Brain microvascular endothelial cell (primary cell): Measurements from ENCODE around the gene SIL1.

Experiments
- DNase-seq: peaks from one replicate; pipeline ENCODE4 v3.0.0-alpha.2; 2020
- H3K27ac ChIP-seq: fragments of 250-450 bp; sonication (Bioruptor Pico); 2 replicates; pipeline ENCODE4 v1.5.1; 2020; ENCODE audit warnings: mild to moderate bottlenecking, moderate library complexity
- H3K27me3 ChIP-seq: fragments of 250-450 bp; sonication (Bioruptor Pico); replicated peaks from 2 replicates; pipeline ENCODE4 v1.5.1; 2020; ENCODE audit warnings: mild to moderate bottlenecking
- H3K36me3 ChIP-seq: fragments of 250-450 bp; sonication (Bioruptor Pico); replicated peaks from 2 replicates; pipeline ENCODE4 v1.5.1; 2020; ENCODE audit warnings: mild to moderate bottlenecking
- H3K4me3 ChIP-seq: 2 replicates; pipeline ENCODE4 v1.5.1; 2011; ENCODE audit warnings: low read depth, mild to moderate bottlenecking, control low read depth, low read length, moderate library complexity
- CTCF ChIP-seq: IDR thresholded peaks from 2 replicates; pipeline ENCODE4 v1.5.1; 2011; ENCODE audit warnings: low read depth, mild to moderate bottlenecking, moderate library complexity, low read length, control low read depth, inconsistent platforms; ENCODE audit errors: missing control alignments
- in situ Hi-C: cut with HindIII; loops from 2 replicates; pipeline ENCODE4 v1.10.0; 2017; ENCODE audit warnings: low sequenced_read_pairs, low pct_ligation_motif_present

SIL1 gene

GRCh38 chr5:138972836-138973235 is 225.3 kb downstream of the SIL1 start:
- in situ Hi-C loops: no loop called here
- TF ChIP-seq CTCF: no peak
- H3K27me3 ChIP-seq: no peaks in the 10 kb centered on the region
- DNase-seq: no peak
- H3K27ac ChIP-seq: no peak overlapping the region
- H3K36me3 ChIP-seq: no peaks in the 10 kb centered on the region
- H3K4me3 ChIP-seq: no peak overlapping the region

- H3K27ac ChIP-seq: no peak overlapping the region
- in situ Hi-C loops: no loop called here
- H3K27me3 ChIP-seq: no peaks in the 10 kb centered on the region
- no peaks in the 10 kb centered on the region for H3K36me3 ChIP-seq
- H3K4me3 ChIP-seq: no peak overlapping the region
- no peak for TF ChIP-seq CTCF
- no peak for DNase-seq
Observed at GRCh38 chr5:138972230-138972629, 225.9 kb downstream of the SIL1 start.

GRCh38 chr5:138969323-138970002 is 228.7 kb downstream of the SIL1 start:
- Histone ChIP-seq H3K27me3 (no peaks in the 10 kb centered on the region), H3K36me3 (no peaks in the 10 kb centered on the region), H3K4me3 (no peak overlapping the region), H3K27ac (no peak overlapping the region)
- in situ Hi-C loops: no loop called here
- no peak for DNase-seq
- TF ChIP-seq CTCF: no peak

- DNase-seq: no peak
- TF ChIP-seq CTCF: no peak
- Histone ChIP-seq H3K4me3 (no peak overlapping the region), H3K27me3 (no peaks in the 10 kb centered on the region), H3K27ac (no peak overlapping the region), H3K36me3 (no peaks in the 10 kb centered on the region)
- in situ Hi-C loops: no loop called here
Observed at GRCh38 chr5:138968601-138969000, 229.6 kb downstream of the SIL1 start.

GRCh38 chr5:138967791-138968448 is 230.2 kb downstream of the SIL1 start:
- DNase-seq: no peak
- TF ChIP-seq CTCF: no peak
- Histone ChIP-seq H3K27me3 (no peaks in the 10 kb centered on the region), H3K27ac (no peak overlapping the region), H3K36me3 (no peaks in the 10 kb centered on the region), H3K4me3 (no peak overlapping the region)
- in situ Hi-C loops: no loop called here
